ENCODE results near the gene ADCY9. TPM values are rescaled to one million over a fixed set of nuclear protein-coding genes. Genes with fewer than 3 reads are reported as not detected.

Gene ADCY9
- total RNA-seq, 1 experiment from 2014 or later = 4.7 TPM

- Histone ChIP-seq H3K18ac (ENCODE audit: insufficient read length, low read depth, low read length) (no peak overlapping the region), H3K9me3 (ENCODE audit: control insufficient read depth, low read depth, low read length) (no peaks in the 10 kb centered on the region), H2BK15ac (ENCODE audit: low read depth, low read length) (no peak overlapping the region), H3K56ac (ENCODE audit: insufficient read length, low read depth, low read length) (no peak overlapping the region), H3K4me1 (ENCODE audit: insufficient read depth, low read length) (peaks cover 11% of the 10 kb centered on the region; the same call in 1 of the 2 replicates), H2BK120ac (ENCODE audit: low read depth, low read length, poor library complexity, severe bottlenecking) (no peak overlapping the region), H3K27me3 (ENCODE audit: insufficient read depth, low read length) (no peaks in the 10 kb centered on the region), H3K79me2 (ENCODE audit: insufficient read depth, low read length) (no peaks in the 10 kb centered on the region), H3K23me2 (ENCODE audit: insufficient read length, low read depth, low read length, poor library complexity, severe bottlenecking) (no peaks in the 10 kb centered on the region), H3K9ac (ENCODE audit: extremely low read depth, insufficient read length, low read length) (no peak overlapping the region), H4K8ac (replicated peaks; ENCODE audit: insufficient read length, low read depth, low read length) (no peak overlapping the region), H4K91ac (ENCODE audit: insufficient read length, low read depth, low read length) (no peak overlapping the region), H3T11ph (ENCODE audit: low read length) (no peak overlapping the region), H3K14ac (ENCODE audit: insufficient read depth, low read length) (0 out of 2 replicates have a peak overlapping the region, but pooled peaks have one; percentile 10), H2AFZ (ENCODE audit: low read length) (no peak overlapping the region), H2BK5ac (ENCODE audit: insufficient read length, low read length) (no peak overlapping the region), H3K23ac (ENCODE audit: insufficient read length, low read depth, low read length) (no peak overlapping the region), H3K79me1 (ENCODE audit: insufficient read depth, low read depth, low read length, poor library complexity, severe bottlenecking) (no peaks in the 10 kb centered on the region), H2BK12ac (ENCODE audit: insufficient read length, low read depth, low read length) (no peak overlapping the region), H3K4ac (ENCODE audit: low read depth, low read length) (no peak overlapping the region), H2BK20ac (ENCODE audit: low read depth, low read length, poor library complexity, severe bottlenecking) (no peak overlapping the region), H2AK5ac (ENCODE audit: insufficient read length, low read length) (no peak overlapping the region), H4K20me1 (ENCODE audit: control insufficient read depth, insufficient read depth, insufficient read length) (no peaks in the 10 kb centered on the region), H3K4me2 (ENCODE audit: insufficient read depth, insufficient read length, low read length) (no peak overlapping the region), H4K5ac (ENCODE audit: insufficient read length, low read depth, low read length) (no peak overlapping the region), H3K27ac (ENCODE audit: insufficient read length, low read depth, low read length) (no peak overlapping the region)
- no CpG with 5 or more reads among the region's 32 CpGs for WGBS (ENCODE audit: extremely low coverage, insufficient read length, low lambda C conversion rate)
- Mint-ChIP-seq H3K36me3 (ENCODE audit: insufficient read depth in 1 of 3, low read depth in 3 of 3) (peaks cover 0 to 3% (median 0%) of the 10 kb centered on the region in 3 experiments; a peak in 2 of 7 replicates), H3K27ac (peak overlapping the region in 2 of 3 experiments; percentile 49 to 70; a peak in 2 of 7 replicates), H3K27me3 (ENCODE audit: low read depth) (no peaks in the 10 kb centered on the region; the same call in 1 of the 2 replicates), H3K9me3 (no peaks in the 10 kb centered on the region; a peak in 1 of 5 replicates), H3K4me1 (peaks cover 39 to 46% of the 10 kb centered on the region in 2 experiments), H3K4me3 (no peak overlapping the region)
- DNase-seq = no peak
- TF ChIP-seq CTCF (conservative IDR thresholded peaks at IDR 0.05) = no peak
These were observed 105.8 kb downstream of the ADCY9 start for GRCh38 chr16:4010225-4011158.

Measured in H9 (cell line).